ENCODE data around the gene CERS5. TPM values are rescaled to one million over a fixed set of nuclear protein-coding genes. Genes with fewer than 3 reads are reported as not detected.
A peak's percentile ranks its signal among the peaks of the same experiment; 100 is the strongest.

CERS5 gene
- total RNA-seq, 1 donor from 2014 or later, result 37.7 TPM

GRCh38 chr12:50132505-50133135 is 34.5 kb downstream of the CERS5 start:
- Histone ChIP-seq H3K27ac (no peak overlapping the region), H3K4me1 (peaks cover 6% of the 10 kb centered on the region), H3K4me3 (no peak overlapping the region), H3K9me3 (no peaks in the 10 kb centered on the region), H3K27me3 (ENCODE audit: low read depth) (no peaks in the 10 kb centered on the region), H3K36me3 (peaks cover 96% of the 10 kb centered on the region)
- TF ChIP-seq CTCF (IDR thresholded peaks at IDR 0.05), result peak; percentile 32
- ATAC-seq (no peak), DNase-seq (no peak)
- intact Hi-C loops (cut with DNase I), result no loop called here

DNA sequence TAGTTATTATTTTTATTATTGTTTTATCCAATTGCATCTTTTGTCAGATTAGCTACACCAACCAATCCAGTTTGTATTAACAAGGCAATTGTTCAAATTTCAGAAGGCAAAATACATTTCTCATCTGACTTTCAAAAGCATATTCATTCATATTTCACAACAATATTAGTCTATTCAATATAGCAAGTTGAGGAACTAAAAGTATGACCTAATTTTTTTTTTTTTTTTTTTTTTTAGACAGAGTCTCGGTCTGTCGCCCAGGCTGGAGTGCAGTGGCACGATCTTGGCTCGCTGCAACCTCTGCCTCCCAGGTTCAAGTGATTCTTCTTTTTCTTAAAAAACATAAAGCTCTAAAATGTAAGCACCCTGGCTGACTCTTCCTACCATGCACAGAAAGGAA is 37.9 kb downstream of the CERS5 start:
- Histone ChIP-seq H3K27ac (no peak overlapping the region), H3K4me3 (no peak overlapping the region), H3K4me1 (peaks cover 17% of the 10 kb centered on the region), H3K27me3 (ENCODE audit: low read depth) (no peaks in the 10 kb centered on the region), H3K9me3 (no peaks in the 10 kb centered on the region), H3K36me3 (peaks cover 93% of the 10 kb centered on the region)
- TF ChIP-seq CTCF (IDR thresholded peaks at IDR 0.05), result no peak
- DNase-seq (no peak), ATAC-seq (no peak)
- intact Hi-C loops (cut with DNase I), result no loop called here

GRCh38 chr12:50127546-50127945 is 39.6 kb downstream of the CERS5 start:
- Histone ChIP-seq H3K27ac (no peak overlapping the region), H3K36me3 (peaks cover 93% of the 10 kb centered on the region), H3K4me3 (no peak overlapping the region), H3K9me3 (no peaks in the 10 kb centered on the region), H3K4me1 (peaks cover 11% of the 10 kb centered on the region), H3K27me3 (ENCODE audit: low read depth) (no peaks in the 10 kb centered on the region)
- DNase-seq, result no peak
- no peak for TF ChIP-seq CTCF (IDR thresholded peaks at IDR 0.05)
- peak in 1 of 2 donors; percentile 24 for ATAC-seq
- intact Hi-C loops (cut with DNase I), result no loop called here

GRCh38 chr12:50123203-50123602 is 44.0 kb downstream of the CERS5 start:
- no peaks in the 10 kb centered on the region for H3K27me3 ChIP-seq (ENCODE audit: low read depth)
- H3K9me3 ChIP-seq, result no peaks in the 10 kb centered on the region
- H3K4me3 ChIP-seq, result no peak overlapping the region
- no peak overlapping the region for H3K27ac ChIP-seq
- no peak for TF ChIP-seq CTCF (IDR thresholded peaks at IDR 0.05)
- no peak for ATAC-seq
- intact Hi-C loops (cut with DNase I), result no loop called here
- no peak for DNase-seq
- H3K4me1 ChIP-seq, result peaks cover 11% of the 10 kb centered on the region
- H3K36me3 ChIP-seq, result peaks cover 90% of the 10 kb centered on the region

DNA sequence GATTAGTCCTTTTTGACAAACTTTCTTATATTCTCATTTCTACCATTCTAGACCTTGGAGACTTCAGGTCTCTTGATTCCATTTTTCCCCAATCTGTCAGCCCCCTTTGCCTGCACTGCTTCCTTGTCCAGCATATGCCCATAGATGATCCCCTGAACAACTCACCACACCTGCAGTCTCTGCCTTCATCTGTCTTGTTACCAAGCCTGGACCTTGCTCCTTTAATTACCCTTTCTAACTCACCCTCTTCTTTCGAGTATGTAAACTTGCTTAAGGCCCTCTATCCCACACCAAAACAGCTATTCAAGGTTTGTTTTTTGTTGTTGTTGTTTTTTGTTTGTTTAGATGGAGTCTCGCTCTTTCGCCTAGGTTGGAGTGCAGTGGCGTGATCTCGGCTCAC is 45.5 kb downstream of the CERS5 start:
- TF ChIP-seq CTCF (IDR thresholded peaks at IDR 0.05), result no peak
- ATAC-seq (no peak), DNase-seq (no peak)
- Histone ChIP-seq H3K27me3 (ENCODE audit: low read depth) (no peaks in the 10 kb centered on the region), H3K27ac (no peak overlapping the region), H3K36me3 (peaks cover 79% of the 10 kb centered on the region), H3K4me1 (peaks cover 16% of the 10 kb centered on the region), H3K9me3 (no peaks in the 10 kb centered on the region), H3K4me3 (no peak overlapping the region)
- intact Hi-C loops (cut with DNase I), result no loop called here
